HepG2 (cell line): ENCODE data around the gene RPS10. TPM values are rescaled to one million over a fixed set of nuclear protein-coding genes. Genes with fewer than 3 reads are reported as not detected.

Experiments used
- CBFB ChIP-seq: sonication (generic); formaldehyde crosslinking; IDR thresholded peaks from 2 replicates; pipeline ENCODE4 v1.4.0; 2020; ENCODE audit warnings: missing genetic modification reagents
- FOXA1 ChIP-seq, 2 experiments: fragments of 450-650 bp in 1 of 2; sonication (generic) in 1 of 2; formaldehyde crosslinking in 1 of 2; IDR thresholded peaks; 2 replicates each; pipeline versions ENCODE4 v1.4.0 to v1.6.1; 2016 to 2020; ENCODE audit warnings: missing genetic modification reagents in 1 of 2
- HCFC1 ChIP-seq: fragments of 150-350 bp; IDR thresholded peaks from 2 replicates; pipeline ENCODE4 v1.6.1; 2014; ENCODE audit warnings: low read depth, low read length
- MAF1 ChIP-seq: sonication (generic); formaldehyde crosslinking; IDR thresholded peaks from 2 replicates; pipeline ENCODE4 v1.5.0; 2020; ENCODE audit warnings: missing genetic modification reagents, borderline replicate concordance
- NR2F6 ChIP-seq, 2 experiments: IDR thresholded peaks; 2 replicates each; pipeline ENCODE4 v1.6.1; 2016; ENCODE audit warnings: antibody characterized with exemption in 1 of 2, mild to moderate bottlenecking in 1 of 2
- PAX8 ChIP-seq: sonication (generic); formaldehyde crosslinking; IDR thresholded peaks from 2 replicates; pipeline ENCODE4 v1.8.0; 2022; ENCODE audit warnings: mild to moderate bottlenecking, missing genetic modification reagents, borderline replicate concordance
- RAD21 ChIP-seq: fragments of 450-650 bp; formaldehyde crosslinking; IDR thresholded peaks from 2 replicates; pipeline ENCODE4 v1.5.0; 2020; ENCODE audit warnings: mild to moderate bottlenecking
- REL ChIP-seq: sonication (generic); formaldehyde crosslinking; conservative IDR thresholded peaks from 2 replicates; pipeline ENCODE4 v1.8.0; 2022; ENCODE audit warnings: mild to moderate bottlenecking, missing genetic modification reagents, moderate library complexity
- RXRA ChIP-seq: sonication (generic); formaldehyde crosslinking; IDR thresholded peaks from 2 replicates; pipeline ENCODE4 v1.5.1; 2020; ENCODE audit warnings: missing genetic modification reagents
- SMAD3 ChIP-seq: sonication (generic); formaldehyde crosslinking; IDR thresholded peaks from 2 replicates; pipeline ENCODE4 v1.4.0; 2020; ENCODE audit warnings: missing genetic modification reagents
- SOX6 ChIP-seq, 2 experiments: fragments of 450-650 bp in 1 of 2; sonication (generic) in 1 of 2; formaldehyde crosslinking in 1 of 2; IDR thresholded peaks; 2 replicates each; pipeline versions ENCODE4 v1.4.0 to v1.6.1; 2017 to 2020; ENCODE audit warnings: antibody characterized with exemption in 1 of 2, mild to moderate bottlenecking in 1 of 2, missing genetic modification reagents in 1 of 2
- THAP11 ChIP-seq: IDR thresholded peaks from 2 replicates; pipeline ENCODE4 v1.6.1; 2016; ENCODE audit warnings: missing biosample characterization, missing genetic modification reagents
- XRCC5 ChIP-seq: fragments of 200-400 bp; formaldehyde crosslinking; optimal IDR thresholded peaks from 2 replicates; pipeline ENCODE3; 2017; ENCODE audit warnings: mild to moderate bottlenecking, low read length
- YY1 ChIP-seq: IDR thresholded peaks from 2 replicates; pipeline ENCODE4 v1.6.1; 2011; ENCODE audit warnings: low read length, low read depth, moderate library complexity, mild to moderate bottlenecking; ENCODE audit not compliant: insufficient read depth, insufficient replicate concordance
- ZNF292 ChIP-seq: sonication (generic); formaldehyde crosslinking; IDR thresholded peaks from 2 replicates; pipeline ENCODE4 v1.8.1; 2022; ENCODE audit warnings: mild to moderate bottlenecking, low read depth, missing genetic modification reagents, borderline replicate concordance
- ZNF34 ChIP-seq: sonication (generic); formaldehyde crosslinking; IDR thresholded peaks from 2 replicates; pipeline ENCODE4 v1.4.0; 2020; ENCODE audit warnings: mild to moderate bottlenecking, missing genetic modification reagents, borderline replicate concordance
- ZNF354B ChIP-seq: sonication (generic); formaldehyde crosslinking; IDR thresholded peaks from 2 replicates; pipeline ENCODE4 v1.8.0; 2022; ENCODE audit warnings: mild to moderate bottlenecking, missing genetic modification reagents
- ZNF644 ChIP-seq: IDR thresholded peaks from 2 replicates; pipeline ENCODE4 v1.6.1; 2016; ENCODE audit warnings: low read depth
- ZNF713 ChIP-seq: sonication (generic); formaldehyde crosslinking; IDR thresholded peaks from 2 replicates; pipeline ENCODE4 v1.4.0; 2020; ENCODE audit warnings: mild to moderate bottlenecking, missing genetic modification reagents
- ZSCAN25 ChIP-seq: sonication (generic); formaldehyde crosslinking; IDR thresholded peaks from 2 replicates; pipeline ENCODE4 v1.8.0; 2022; ENCODE audit warnings: mild to moderate bottlenecking, missing genetic modification reagents
- polyA plus RNA-seq, 8 experiments: library from polyadenylated mRNA; depleted of rRNA in 3 of 8; stranded (reverse) in 7 of 8; unstranded in 1 of 8; fragments of >200 nt; fragmentation: Illumina TruSeq in 4 of 8; extraction: Trizol in 4 of 8; gene quantifications; 2 replicates each; pipeline versions ENCODE4 v1.2.1 to v1.2.3, GENCODE V29; 2011 to 2016; ENCODE audit warnings: low read depth in 4 of 8, missing spikeins in 1 of 8, mixed read lengths in 1 of 8; ENCODE audit not compliant: insufficient read depth in 1 of 8
- total RNA-seq, 5 experiments: library from RNA; depleted of rRNA; stranded (reverse); fragments of >200 nt; fragmentation: Illumina TruSeq; extraction: Trizol; gene quantifications; 2 replicates each; pipeline ENCODE4 v1.2.3, GENCODE V29; 2016; ENCODE audit warnings: low read depth in 1 of 5
- TF ChIP-seq, protein P1 (sequence below): IDR thresholded peaks from 2 replicates; pipeline ENCODE4 v1.6.1; 2016; ENCODE audit warnings: mild to moderate bottlenecking
- TF ChIP-seq, protein P2 (sequence below): sonication (generic); formaldehyde crosslinking; IDR thresholded peaks from 2 replicates; pipeline ENCODE4 v1.4.0; 2020; ENCODE audit warnings: missing genetic modification reagents; ENCODE audit errors: not compliant biosample characterization
- TF ChIP-seq, protein P3 (sequence below): sonication (generic); formaldehyde crosslinking; IDR thresholded peaks from 2 replicates; pipeline ENCODE4 v1.9.0; 2021; ENCODE audit warnings: missing genetic modification reagents, borderline replicate concordance
- TF ChIP-seq, protein P4 (sequence below): sonication (generic); formaldehyde crosslinking; IDR thresholded peaks from 2 replicates; pipeline ENCODE4 v1.4.0; 2020; ENCODE audit warnings: mild to moderate bottlenecking, missing genetic modification reagents

RPS10 gene
- total and polyA plus RNA-seq, 2 of the 13 experiments (the other 11 are each of a cell fraction or from before 2014, with no cell fraction given), result 2,909 to 4,648 TPM

DNA sequence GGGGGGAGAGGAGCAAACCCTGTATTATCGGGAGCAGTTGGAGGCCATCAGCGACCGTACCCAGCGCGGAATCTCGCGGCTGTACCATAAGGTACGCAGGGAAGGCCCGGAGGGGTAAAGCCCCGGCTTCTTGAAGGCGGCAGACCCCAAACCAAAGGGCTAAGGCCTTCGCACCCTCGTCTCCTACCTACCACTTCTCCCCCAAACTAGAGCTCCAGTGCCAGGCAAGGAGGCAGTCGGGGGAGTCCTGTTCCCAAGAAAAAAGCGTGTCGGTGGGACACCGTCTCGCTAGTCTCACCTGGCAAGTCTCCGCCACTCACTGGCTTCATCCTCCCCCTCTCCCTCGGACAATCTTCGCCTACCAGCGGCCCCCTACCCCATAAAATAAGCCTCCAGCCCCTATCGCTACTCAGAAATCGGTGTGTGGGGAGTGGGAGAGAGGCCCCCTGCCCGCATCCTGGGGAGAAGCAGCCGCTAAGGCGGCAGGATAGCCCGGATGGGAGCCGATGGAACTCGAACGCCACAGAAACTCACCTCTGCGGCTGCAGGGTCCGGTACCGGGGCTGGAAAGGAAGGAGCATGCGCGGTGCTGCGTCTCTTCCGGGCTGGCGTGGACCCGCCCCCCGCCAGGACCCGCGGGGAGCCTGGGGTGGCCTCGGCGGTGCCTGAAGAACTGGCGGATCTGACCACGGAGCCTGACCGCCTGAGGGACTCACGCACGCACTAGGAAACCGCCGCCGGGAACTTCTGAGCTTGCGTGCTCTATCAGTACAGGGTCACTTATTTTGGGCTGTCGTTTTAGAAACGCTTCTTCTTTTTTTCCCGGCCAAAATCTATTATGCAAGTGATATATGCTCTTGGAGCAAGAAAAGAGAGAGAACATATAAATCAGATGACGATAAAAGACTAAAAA lies at the start of gene RPS10 (continued):
- TF ChIP-seq, protein P1, sequence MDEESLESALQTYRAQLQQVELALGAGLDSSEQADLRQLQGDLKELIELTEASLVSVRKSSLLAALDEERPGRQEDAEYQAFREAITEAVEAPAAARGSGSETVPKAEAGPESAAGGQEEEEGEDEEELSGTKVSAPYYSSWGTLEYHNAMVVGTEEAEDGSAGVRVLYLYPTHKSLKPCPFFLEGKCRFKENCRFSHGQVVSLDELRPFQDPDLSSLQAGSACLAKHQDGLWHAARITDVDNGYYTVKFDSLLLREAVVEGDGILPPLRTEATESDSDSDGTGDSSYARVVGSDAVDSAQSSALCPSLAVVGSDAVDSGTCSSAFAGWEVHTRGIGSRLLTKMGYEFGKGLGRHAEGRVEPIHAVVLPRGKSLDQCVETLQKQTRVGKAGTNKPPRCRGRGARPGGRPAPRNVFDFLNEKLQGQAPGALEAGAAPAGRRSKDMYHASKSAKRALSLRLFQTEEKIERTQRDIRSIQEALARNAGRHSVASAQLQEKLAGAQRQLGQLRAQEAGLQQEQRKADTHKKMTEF (CRISPR knock-in tag), result peak; percentile 87
- TF ChIP-seq NR2F6 (IDR thresholded peaks at IDR 0.05) (no peak), NR2F6 (CRISPR knock-in tag; IDR thresholded peaks at IDR 0.05) (peak; percentile 35; the same call in 1 of the 2 replicates), ZNF644 (no peak), ZNF34 (CRISPR knock-in tag) (no peak; the same call in 1 of the 2 replicates), RXRA (CRISPR knock-in tag) (peak; percentile 68), REL (CRISPR knock-in tag) (no peak; the same call in 1 of the 2 replicates), MAF1 (CRISPR knock-in tag) (no peak; the same call in 1 of the 2 replicates), SOX6 (IDR thresholded peaks at IDR 0.05) (no peak), SOX6 (CRISPR knock-in tag; IDR thresholded peaks at IDR 0.05) (peak; percentile 69), ZNF354B (CRISPR knock-in tag) (0 out of 2 replicates have a peak, but pooled peaks have one; percentile 74), SMAD3 (peak; percentile 24; the same call in 1 of the 2 replicates), PAX8 (peak; percentile 45; the same call in 1 of the 2 replicates), RAD21 (CRISPR knock-in tag) (peak; percentile 56), THAP11 (CRISPR knock-in tag) (peak; percentile 88), ZNF292 (CRISPR knock-in tag) (peak; percentile 38; the same call in 1 of the 2 replicates), ZNF713 (CRISPR knock-in tag) (0 out of 2 replicates have a peak, but pooled peaks have one; percentile 52), ZSCAN25 (CRISPR knock-in tag) (peak; percentile 64; the same call in 1 of the 2 replicates), XRCC5 (peak; percentile 39), YY1 (peak; percentile 54), FOXA1 (IDR thresholded peaks at IDR 0.05) (no peak), FOXA1 (CRISPR knock-in tag; IDR thresholded peaks at IDR 0.05) (0 out of 2 replicates have a peak, but pooled peaks have one; percentile 12), CBFB (CRISPR knock-in tag) (peak; percentile 83), HCFC1 (peak; percentile 39; the same call in 1 of the 2 replicates)
- TF ChIP-seq, protein P2, sequence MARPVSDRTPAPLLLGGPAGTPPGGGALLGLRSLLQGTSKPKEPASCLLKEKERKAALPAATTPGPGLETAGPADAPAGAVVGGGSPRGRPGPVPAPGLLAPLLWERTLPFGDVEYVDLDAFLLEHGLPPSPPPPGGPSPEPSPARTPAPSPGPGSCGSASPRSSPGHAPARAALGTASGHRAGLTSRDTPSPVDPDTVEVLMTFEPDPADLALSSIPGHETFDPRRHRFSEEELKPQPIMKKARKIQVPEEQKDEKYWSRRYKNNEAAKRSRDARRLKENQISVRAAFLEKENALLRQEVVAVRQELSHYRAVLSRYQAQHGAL (CRISPR knock-in tag), result no peak
- TF ChIP-seq, protein P3, sequence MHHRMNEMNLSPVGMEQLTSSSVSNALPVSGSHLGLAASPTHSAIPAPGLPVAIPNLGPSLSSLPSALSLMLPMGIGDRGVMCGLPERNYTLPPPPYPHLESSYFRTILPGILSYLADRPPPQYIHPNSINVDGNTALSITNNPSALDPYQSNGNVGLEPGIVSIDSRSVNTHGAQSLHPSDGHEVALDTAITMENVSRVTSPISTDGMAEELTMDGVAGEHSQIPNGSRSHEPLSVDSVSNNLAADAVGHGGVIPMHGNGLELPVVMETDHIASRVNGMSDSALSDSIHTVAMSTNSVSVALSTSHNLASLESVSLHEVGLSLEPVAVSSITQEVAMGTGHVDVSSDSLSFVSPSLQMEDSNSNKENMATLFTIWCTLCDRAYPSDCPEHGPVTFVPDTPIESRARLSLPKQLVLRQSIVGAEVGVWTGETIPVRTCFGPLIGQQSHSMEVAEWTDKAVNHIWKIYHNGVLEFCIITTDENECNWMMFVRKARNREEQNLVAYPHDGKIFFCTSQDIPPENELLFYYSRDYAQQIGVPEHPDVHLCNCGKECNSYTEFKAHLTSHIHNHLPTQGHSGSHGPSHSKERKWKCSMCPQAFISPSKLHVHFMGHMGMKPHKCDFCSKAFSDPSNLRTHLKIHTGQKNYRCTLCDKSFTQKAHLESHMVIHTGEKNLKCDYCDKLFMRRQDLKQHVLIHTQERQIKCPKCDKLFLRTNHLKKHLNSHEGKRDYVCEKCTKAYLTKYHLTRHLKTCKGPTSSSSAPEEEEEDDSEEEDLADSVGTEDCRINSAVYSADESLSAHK (CRISPR knock-in tag), result no peak
- TF ChIP-seq, protein P4, sequence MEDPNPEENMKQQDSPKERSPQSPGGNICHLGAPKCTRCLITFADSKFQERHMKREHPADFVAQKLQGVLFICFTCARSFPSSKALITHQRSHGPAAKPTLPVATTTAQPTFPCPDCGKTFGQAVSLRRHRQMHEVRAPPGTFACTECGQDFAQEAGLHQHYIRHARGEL, result no peak
